Peyer's patch (tissue), 4 donors: Measurements from ENCODE around the gene CTSC. TPM values are rescaled to one million over a fixed set of nuclear protein-coding genes. Genes with fewer than 3 reads are reported as not detected.

Experiments
- DNase-seq, 3 donors: peaks; one replicate each; pipeline ENCODE4 v3.0.0-alpha.2; 2017 to 2019
- H3K27ac ChIP-seq, 4 donors: fragments of 200-600 bp; sonication (generic); one replicate each; pipeline ENCODE4 v1.5.1; 2016 to 2019
- H3K27me3 ChIP-seq, 2 donors: fragments of 200-600 bp; sonication (generic); one replicate each; pipeline ENCODE4 v1.5.1; 2019
- H3K36me3 ChIP-seq, 3 donors: fragments of 200-600 bp; sonication (generic); one replicate each; pipeline ENCODE4 v1.5.1; 2016 to 2019
- H3K4me1 ChIP-seq, 4 donors: fragments of 200-600 bp; sonication (generic); one replicate each; pipeline ENCODE4 v1.5.1; 2016 to 2019
- H3K4me3 ChIP-seq, 4 donors: fragments of 200-600 bp; sonication (generic); 1 replicate in 3 of 4; 2 replicates in 1 of 4; pipeline ENCODE4 v1.5.1; 2016 to 2019; ENCODE audit warnings: mild to moderate bottlenecking in 1 of 4
- H3K9me3 ChIP-seq, 4 donors: fragments of 200-600 bp; sonication (generic); one replicate each; pipeline ENCODE4 v1.5.1; 2016 to 2019; ENCODE audit warnings: mild to moderate bottlenecking in 1 of 4
- CTCF ChIP-seq, 6 experiments: fragments of 450-650 bp in 4 of 6; fragments of 200-600 bp in 2 of 6; sonication (generic) in 1 of 6; IDR thresholded peaks; one replicate each; pipeline ENCODE4 v1.5.1; 2017 to 2019; ENCODE audit warnings: antibody characterized with exemption in 6 of 6, mild to moderate bottlenecking in 3 of 6, moderate library complexity in 1 of 6
- POLR2A ChIP-seq, 2 donors: fragments of 450-650 bp; IDR thresholded peaks; one replicate each; pipeline ENCODE4 v1.5.1; 2017; ENCODE audit warnings: antibody characterized with exemption in 2 of 2, mild to moderate bottlenecking in 2 of 2, moderate library complexity in 2 of 2
- total RNA-seq, 4 donors: library from RNA; depleted of rRNA; stranded (reverse); fragments of >200 nt; gene quantifications; one replicate each; pipeline ENCODE4 v1.1.0, GENCODE V29; 2016

The CTSC gene
- total RNA-seq, 4 donors from 2014 or later, result 38.5 to 66.8 (median 43.0) TPM

- Histone ChIP-seq H3K9me3 (no peaks in the 10 kb centered on the region), H3K4me1 (no peaks in the 10 kb centered on the region), H3K27ac (no peak overlapping the region), H3K27me3 (no peaks in the 10 kb centered on the region), H3K36me3 (no peaks in the 10 kb centered on the region), H3K4me3 (no peak overlapping the region)
- TF ChIP-seq CTCF (IDR thresholded peaks at IDR 0.05) (no peak), POLR2A (IDR thresholded peaks at IDR 0.05) (no peak)
- no peak for DNase-seq
Observed at GRCh38 chr11:88282747-88283515, 54.6 kb downstream of the CTSC start.

GRCh38 chr11:88281317-88281712, 56.2 kb downstream of the CTSC start:
- no peaks in the 10 kb centered on the region for H3K4me1 ChIP-seq
- no peak overlapping the region for H3K27ac ChIP-seq
- H3K36me3 ChIP-seq, result no peaks in the 10 kb centered on the region
- TF ChIP-seq CTCF (IDR thresholded peaks at IDR 0.05) (no peak), POLR2A (IDR thresholded peaks at IDR 0.05) (no peak)
- no peaks in the 10 kb centered on the region for H3K9me3 ChIP-seq
- no peak overlapping the region for H3K4me3 ChIP-seq
- no peak for DNase-seq
- H3K27me3 ChIP-seq, result no peaks in the 10 kb centered on the region

GRCh38 chr11:88280673-88281316, 56.7 kb downstream of the CTSC start:
- H3K27me3 ChIP-seq, result no peaks in the 10 kb centered on the region
- no peaks in the 10 kb centered on the region for H3K36me3 ChIP-seq
- H3K9me3 ChIP-seq, result no peaks in the 10 kb centered on the region
- DNase-seq, result no peak
- H3K4me1 ChIP-seq, result no peaks in the 10 kb centered on the region
- H3K27ac ChIP-seq, result no peak overlapping the region
- TF ChIP-seq POLR2A (IDR thresholded peaks at IDR 0.05), result no peak
- TF ChIP-seq CTCF (IDR thresholded peaks at IDR 0.05), result no peak
- H3K4me3 ChIP-seq, result no peak overlapping the region

- H3K4me3 ChIP-seq, result no peak overlapping the region
- no peaks in the 10 kb centered on the region for H3K4me1 ChIP-seq
- no peak for DNase-seq
- H3K36me3 ChIP-seq, result no peaks in the 10 kb centered on the region
- H3K27me3 ChIP-seq, result no peaks in the 10 kb centered on the region
- TF ChIP-seq CTCF (IDR thresholded peaks at IDR 0.05), result no peak
- no peak for TF ChIP-seq POLR2A (IDR thresholded peaks at IDR 0.05)
- H3K27ac ChIP-seq, result no peak overlapping the region
- H3K9me3 ChIP-seq, result no peaks in the 10 kb centered on the region
Observed at GRCh38 chr11:88277349-88277915, 60.1 kb downstream of the CTSC start.

- Histone ChIP-seq H3K4me1 (no peaks in the 10 kb centered on the region), H3K27me3 (no peaks in the 10 kb centered on the region), H3K4me3 (no peak overlapping the region), H3K36me3 (no peaks in the 10 kb centered on the region), H3K9me3 (no peaks in the 10 kb centered on the region), H3K27ac (no peak overlapping the region)
- no peak for DNase-seq
- TF ChIP-seq POLR2A (IDR thresholded peaks at IDR 0.05), result no peak
Observed at GRCh38 chr11:88275636-88276035, 61.9 kb downstream of the CTSC start.

- H3K9me3 ChIP-seq, result no peaks in the 10 kb centered on the region
- H3K27me3 ChIP-seq, result no peaks in the 10 kb centered on the region
- H3K36me3 ChIP-seq, result no peaks in the 10 kb centered on the region
- no peaks in the 10 kb centered on the region for H3K4me1 ChIP-seq
- no peak for TF ChIP-seq POLR2A (IDR thresholded peaks at IDR 0.05)
- no peak for TF ChIP-seq CTCF (IDR thresholded peaks at IDR 0.05)
- H3K4me3 ChIP-seq, result no peak overlapping the region
- no peak overlapping the region for H3K27ac ChIP-seq
- DNase-seq, result no peak
Observed at GRCh38 chr11:88266919-88267318, 70.6 kb downstream of the CTSC start.
